IMR-90 (cell line): ENCODE measurements around the gene YPEL1. TPM values are rescaled to one million over a fixed set of nuclear protein-coding genes. Genes with fewer than 3 reads are reported as not detected.

ENCODE experiments used
- ATAC-seq: fragments of 200-7000 bp; cut with Tn5 transposase; 2 replicates; pipeline ENCODE4 v1.9.1; 2020; ENCODE audit warnings: low read depth, mild to moderate bottlenecking, moderate library complexity
- BruUV-seq: library from RNA; stranded (reverse); fragments of 400-500 nt; replicated peaks from 2 replicates; lab custom pipeline; 2021; lab: Mats Ljungman, UMichigan
- CTCF ChIA-PET: fragments of 300-600 bp; formaldehyde crosslinking; extraction: SDS; loops from one replicate; lab custom pipeline; 2021; ENCODE audit warnings: antibody characterized with exemption; lab: Yijun Ruan, JAX
- POLR2A ChIA-PET: fragments of 300-600 bp; sonication (Branson Sonifier 250); formaldehyde crosslinking; loops from one replicate; lab custom pipeline; 2022; ENCODE audit warnings: antibody characterized with exemption; ENCODE audit not compliant: unreplicated experiment; lab: Charles Lee
- DNase-seq: peaks from one replicate; pipeline ENCODE4 v3.0.0; 2013
- H2AFZ ChIP-seq: replicated peaks from 2 replicates; pipeline ENCODE3; 2013; ENCODE audit warnings: low read length, mild to moderate bottlenecking; ENCODE audit not compliant: poor library complexity
- H2AK5ac ChIP-seq: 2 replicates; pipeline ENCODE4 v1.6.1; 2013; ENCODE audit warnings: low read depth, low read length, inconsistent platforms
- H2AK9ac ChIP-seq: replicated peaks from 2 replicates; pipeline ENCODE3; 2013; ENCODE audit warnings: mild to moderate bottlenecking, low read depth, low read length, moderate library complexity; ENCODE audit not compliant: poor library complexity
- H2BK120ac ChIP-seq: 2 replicates; pipeline ENCODE4 v1.6.1; 2013; ENCODE audit warnings: low read depth, low read length, inconsistent platforms
- H2BK15ac ChIP-seq: 3 replicates; pipeline ENCODE4 v1.6.1; 2013; ENCODE audit warnings: low read depth, low read length, inconsistent platforms
- H2BK20ac ChIP-seq: 2 replicates; pipeline ENCODE4 v1.6.1; 2013; ENCODE audit warnings: low read depth, mild to moderate bottlenecking, inconsistent platforms, low read length, moderate library complexity
- H2BK5ac ChIP-seq: 2 replicates; pipeline ENCODE4 v1.6.1; 2013; ENCODE audit warnings: mild to moderate bottlenecking, low read depth, low read length, inconsistent platforms; ENCODE audit not compliant: poor library complexity, severe bottlenecking
- H3K14ac ChIP-seq: replicated peaks from 2 replicates; pipeline ENCODE4 v1.6.1; 2013; ENCODE audit warnings: low read depth, low read length, inconsistent platforms
- H3K18ac ChIP-seq: 2 replicates; pipeline ENCODE4 v1.6.1; 2013; ENCODE audit warnings: low read depth, low read length, control low read depth
- H3K23ac ChIP-seq: 2 replicates; pipeline ENCODE4 v1.6.1; 2013; ENCODE audit warnings: low read depth, low read length, inconsistent platforms
- H3K27ac ChIP-seq: 2 replicates; pipeline ENCODE4 v1.5.1; 2013; ENCODE audit warnings: mild to moderate bottlenecking, control low read depth, low read length; ENCODE audit not compliant: insufficient read depth
- H3K27me3 ChIP-seq: 2 replicates; pipeline ENCODE4 v1.6.1; 2013; ENCODE audit warnings: low read length; ENCODE audit not compliant: control insufficient read depth, insufficient read depth
- H3K36me3 ChIP-seq: 2 replicates; pipeline ENCODE4 v1.6.1; 2013; ENCODE audit warnings: low read length, mixed read lengths; ENCODE audit not compliant: control insufficient read depth, insufficient read depth
- H3K4ac ChIP-seq: 2 replicates; pipeline ENCODE4 v1.6.1; 2013; ENCODE audit warnings: low read depth, low read length, inconsistent platforms
- H3K4me1 ChIP-seq: 2 replicates; pipeline ENCODE4 v1.6.1; 2013; ENCODE audit warnings: low read length, mixed read lengths; ENCODE audit not compliant: control insufficient read depth, insufficient read depth
- H3K4me2 ChIP-seq: 2 replicates; pipeline ENCODE4 v1.6.1; 2013; ENCODE audit warnings: low read depth, mild to moderate bottlenecking, control low read depth, low read length, moderate library complexity
- H3K4me3 ChIP-seq: 2 replicates; pipeline ENCODE4 v1.5.1; 2013; ENCODE audit warnings: low read depth, mild to moderate bottlenecking, control low read depth, low read length, moderate library complexity; ENCODE audit not compliant: insufficient read depth
- H3K56ac ChIP-seq: 2 replicates; pipeline ENCODE4 v1.6.1; 2013; ENCODE audit warnings: low read length, inconsistent platforms; ENCODE audit not compliant: insufficient read depth; ENCODE audit errors: extremely low read depth
- H3K79me1 ChIP-seq, 2 experiments: 2 replicates each; pipeline ENCODE4 v1.6.1; 2013; ENCODE audit warnings: low read length in 2 of 2, inconsistent platforms in 1 of 2, low read depth in 1 of 2
- H3K9ac ChIP-seq: 2 replicates; pipeline ENCODE4 v1.6.1; 2013; ENCODE audit warnings: low read depth, low read length, control low read depth
- H3K9me1 ChIP-seq: 2 replicates; pipeline ENCODE4 v1.6.1; 2013; ENCODE audit warnings: low read length, inconsistent platforms; ENCODE audit not compliant: insufficient read depth
- H3K9me3 ChIP-seq: 2 replicates; pipeline ENCODE4 v1.6.1; 2013; ENCODE audit warnings: low read length; ENCODE audit not compliant: control insufficient read depth, insufficient read depth
- H4K20me1 ChIP-seq: 2 replicates; pipeline ENCODE4 v1.6.1; 2013; ENCODE audit warnings: low read length, inconsistent platforms; ENCODE audit not compliant: insufficient read depth
- H4K5ac ChIP-seq: 2 replicates; pipeline ENCODE4 v1.6.1; 2013; ENCODE audit warnings: mild to moderate bottlenecking, low read depth, low read length, control low read depth
- H4K8ac ChIP-seq, 2 experiments: 2 replicates each; pipeline ENCODE4 v1.6.1; 2013; ENCODE audit warnings: low read depth in 2 of 2, low read length in 2 of 2, control low read depth in 1 of 2, inconsistent platforms in 1 of 2
- H4K91ac ChIP-seq: 2 replicates; pipeline ENCODE4 v1.6.1; 2013; ENCODE audit warnings: low read depth, low read length, inconsistent platforms; ENCODE audit not compliant: insufficient read depth
- BHLHE40 ChIP-seq: fragments of 150-350 bp; IDR thresholded peaks from 2 replicates; pipeline ENCODE4 v1.6.1; 2016; ENCODE audit warnings: mild to moderate bottlenecking, low read depth, low read length
- CEBPB ChIP-seq: IDR thresholded peaks from 2 replicates; pipeline ENCODE4 v1.6.1; 2012; ENCODE audit warnings: low read depth, low read length, improper control_type of control experiment
- CHD1 ChIP-seq: IDR thresholded peaks from 2 replicates; pipeline ENCODE4 v1.6.1; 2012; ENCODE audit warnings: low read depth, low read length, improper control_type of control experiment
- CTCF ChIP-seq: conservative IDR thresholded peaks from 2 replicates; pipeline ENCODE4 v1.5.1; 2012; ENCODE audit warnings: mild to moderate bottlenecking, low read depth, low read length, improper control_type of control experiment
- ELK1 ChIP-seq: fragments of 150-350 bp; IDR thresholded peaks from 2 replicates; pipeline ENCODE4 v1.6.1; 2016; ENCODE audit warnings: low read depth, mild to moderate bottlenecking, low read length, moderate library complexity, borderline replicate concordance
- FOS ChIP-seq: fragments of 150-350 bp; IDR thresholded peaks from 2 replicates; pipeline ENCODE4 v1.6.1; 2016; ENCODE audit warnings: low read depth, low read length
- MAFK ChIP-seq: IDR thresholded peaks from 2 replicates; pipeline ENCODE4 v1.6.1; 2012; ENCODE audit warnings: low read depth, low read length, improper control_type of control experiment
- MAZ ChIP-seq: IDR thresholded peaks from 2 replicates; pipeline ENCODE4 v1.6.1; 2012; ENCODE audit warnings: low read depth, mild to moderate bottlenecking, low read length, improper control_type of control experiment, moderate library complexity, borderline replicate concordance
- MXI1 ChIP-seq: IDR thresholded peaks from 2 replicates; pipeline ENCODE4 v1.6.1; 2012; ENCODE audit warnings: low read depth, mild to moderate bottlenecking, low read length, moderate library complexity, borderline replicate concordance
- NFE2L2 ChIP-seq: fragments of 150-350 bp; IDR thresholded peaks from 2 replicates; pipeline ENCODE4 v1.6.1; 2016; ENCODE audit warnings: low read depth, mild to moderate bottlenecking, low read length
- POLR2A ChIP-seq: IDR thresholded peaks from 2 replicates; pipeline ENCODE4 v1.6.1; 2012; ENCODE audit warnings: mild to moderate bottlenecking, low read depth, low read length
- RAD21 ChIP-seq: IDR thresholded peaks from 2 replicates; pipeline ENCODE4 v1.6.1; 2012; ENCODE audit warnings: low read length, improper control_type of control experiment
- RCOR1 ChIP-seq: IDR thresholded peaks from 2 replicates; pipeline ENCODE4 v1.6.1; 2012; ENCODE audit warnings: mild to moderate bottlenecking, low read length, improper control_type of control experiment; ENCODE audit not compliant: insufficient replicate concordance
- RFX5 ChIP-seq: IDR thresholded peaks from 2 replicates; pipeline ENCODE4 v1.8.0; 2012; ENCODE audit warnings: low read depth, mild to moderate bottlenecking, low read length, moderate library complexity
- SMC3 ChIP-seq: fragments of 150-350 bp; IDR thresholded peaks from 2 replicates; pipeline ENCODE4 v1.6.1; 2016; ENCODE audit warnings: low read depth, mild to moderate bottlenecking, antibody characterized with exemption, low read length, moderate library complexity
- USF2 ChIP-seq: fragments of 150-350 bp; IDR thresholded peaks from 2 replicates; pipeline ENCODE4 v1.6.1; 2017; ENCODE audit warnings: mild to moderate bottlenecking, antibody characterized with exemption, low read length, low read depth
- WGBS, 2 experiments: methylation state at CpG; one replicate each; pipeline versions ENCODE4 v1.1.5 to v1.1.7; 2013; ENCODE audit warnings: missing lambda C conversion rate in 2 of 2; ENCODE audit not compliant: insufficient read length in 1 of 2; ENCODE audit errors: extremely low coverage in 2 of 2; 5-methylcytosine and 5-hydroxymethylcytosine counted together
- dilution Hi-C: fragments of 300-500 bp; cut with HindIII; formaldehyde crosslinking; loops from one replicate; pipeline ENCODE4 v1.14.3; 2018; ENCODE audit warnings: low sequenced_read_pairs; ENCODE audit not compliant: unreplicated experiment
- in situ Hi-C: fragments of 300-500 bp; cut with MboI; formaldehyde crosslinking; loops from 3 replicates; pipeline ENCODE4 v1.14.3; 2019; ENCODE audit warnings: low sequenced_read_pairs, inconsistent platforms, mixed read lengths
- intact Hi-C: fragments of 100-400 bp; cut with micrococcal nuclease; formaldehyde crosslinking; loops from 2 replicates; pipeline ENCODE4 v1.10.0; 2022
- polyA plus RNA-seq, 3 experiments: library from polyadenylated mRNA; depleted of rRNA; stranded (reverse); fragments of >200 nt; gene quantifications; 2 replicates each; pipeline ENCODE4 v1.2.3, GENCODE V29; 2012; ENCODE audit warnings: low replicate concordance in 1 of 3
- total RNA-seq: library from RNA; depleted of rRNA; stranded (reverse); fragments of >200 nt; gene quantifications from 2 replicates; pipeline ENCODE4 v1.2.3, GENCODE V29; 2012

YPEL1 gene
- total and polyA plus RNA-seq, 2 of the 4 experiments (the other 2 are of a cell fraction): 0.72 to 1.3 TPM

GRCh38 chr22:21768435-21768834 lies 32.8 kb upstream of the YPEL1 start:
- Histone ChIP-seq H3K27me3 (no peaks in the 10 kb centered on the region), H4K91ac (no peak overlapping the region), H3K9me1 (peaks cover 24% of the 10 kb centered on the region), H3K9me3 (no peaks in the 10 kb centered on the region), H3K4ac (no peak overlapping the region), H4K8ac (no peak overlapping the region), H2BK20ac (no peak overlapping the region), H3K27ac (no peak overlapping the region), H3K4me2 (no peak overlapping the region), H3K36me3 (peaks cover 66% of the 10 kb centered on the region), H2AK9ac (no peak overlapping the region), H2BK15ac (no peak overlapping the region), H3K18ac (no peak overlapping the region), H4K20me1 (peaks cover 6% of the 10 kb centered on the region; the same call in 1 of the 2 replicates), H2AFZ (no peak overlapping the region), H3K23ac (no peak overlapping the region), H3K79me1 (peaks cover 12 to 39% of the 10 kb centered on the region in 2 experiments), H3K4me1 (no peaks in the 10 kb centered on the region; the same call in none of the 2 replicates), H2AK5ac (no peak overlapping the region), H4K5ac (no peak overlapping the region), H3K56ac (no peak overlapping the region), H3K9ac (no peak overlapping the region), H3K4me3 (no peak overlapping the region), H3K14ac (no peak overlapping the region), H2BK5ac (no peak overlapping the region), H2BK120ac (no peak overlapping the region)
- DNase-seq (no peak), ATAC-seq (no peak)
- ChIA-PET POLR2A (no interaction called here), CTCF (interaction anchor here (0.5 to 0.6 kb wide), 2 partner anchors 12 to 137 kb away, joined by 3 to 4 read pairs; no protein-coding TSS in a partner anchor)
- WGBS, 2 experiments: no CpG with 5 or more reads among the region's 1 CpG
- dilution Hi-C loops: no loop called here
- intact Hi-C loops: no loop called here
- in situ Hi-C loops: no loop called here
- TF ChIP-seq CEBPB (no peak), MXI1 (no peak), USF2 (no peak), CHD1 (no peak), MAZ (no peak), MAFK (no peak), CTCF (no peak), SMC3 (no peak), BHLHE40 (no peak), FOS (no peak), RCOR1 (no peak), POLR2A (no peak), RAD21 (no peak), RFX5 (no peak), ELK1 (no peak), NFE2L2 (no peak)
- BruUV-seq: no TSS peak
